HG02759 (cell line): Measurements from ENCODE around the gene RUSF1.
A peak's percentile ranks its signal among the peaks of the same experiment; 100 is the strongest.
"Not testable (repeated sequence)": the region's sequence is repeated elsewhere in the genome, so short reads cannot be mapped to it uniquely, and the experiment has no call there.

Experiments used
- ATAC-seq: cut with Tn5 transposase; IDR thresholded peaks from one replicate; pipeline ENCODE4 v1.9.1; 2021; ENCODE audit warnings: mild to moderate bottlenecking, moderate library complexity; ENCODE audit not compliant: unreplicated experiment

The RUSF1 gene

GRCh38 chr16:31519759-31520431, 11.7 kb upstream of the RUSF1 start:
- no peak for ATAC-seq

DNA sequence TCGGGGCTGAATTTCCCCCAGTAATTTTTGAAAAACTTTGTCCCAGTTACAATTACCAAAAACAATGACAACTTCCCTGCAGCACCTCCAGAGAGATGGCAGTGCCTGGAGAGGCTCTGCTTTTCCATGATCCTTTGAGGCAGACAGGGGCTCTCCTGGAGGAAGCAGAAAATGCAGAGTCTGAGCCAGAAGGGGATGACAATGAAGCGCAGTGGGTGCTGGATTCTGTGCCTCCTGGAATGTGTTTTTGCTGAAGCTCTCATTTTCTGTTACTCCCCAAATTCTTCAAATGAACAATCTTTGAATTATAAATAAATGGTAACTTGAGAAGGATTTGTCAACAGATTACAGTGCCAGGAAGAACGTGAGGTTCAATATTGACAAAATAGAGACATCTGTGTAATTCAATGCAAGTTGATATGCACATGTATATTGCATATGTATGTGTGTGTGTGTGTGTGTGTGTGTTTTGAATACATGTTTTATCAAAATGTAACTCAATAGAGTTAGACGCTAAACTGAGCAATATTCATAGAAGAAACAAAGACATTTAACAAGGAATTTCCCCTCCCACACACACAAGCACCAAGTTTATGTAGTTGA, 9.7 kb upstream of the RUSF1 start:
- no peak for ATAC-seq

- no peak for ATAC-seq
Measured at GRCh38 chr16:31513884-31514283, 5.7 kb upstream of the RUSF1 start.

- no peak for ATAC-seq
Measured at GRCh38 chr16:31513126-31513525, 4.9 kb upstream of the RUSF1 start.

- ATAC-seq = no peak
Measured at GRCh38 chr16:31508706-31509195, 560 bp upstream of the RUSF1 start.

GRCh38 chr16:31507617-31507928, 618 bp downstream of the RUSF1 start:
- peak; percentile 3 for ATAC-seq

GRCh38 chr16:31505483-31505882, 2.7 kb downstream of the RUSF1 start:
- ATAC-seq = peak; percentile 42

- no peak for ATAC-seq
Measured at GRCh38 chr16:31504159-31504558, 4.0 kb downstream of the RUSF1 start.

GRCh38 chr16:31503555-31503954, 4.6 kb downstream of the RUSF1 start:
- ATAC-seq = not testable (repeated sequence)

DNA sequence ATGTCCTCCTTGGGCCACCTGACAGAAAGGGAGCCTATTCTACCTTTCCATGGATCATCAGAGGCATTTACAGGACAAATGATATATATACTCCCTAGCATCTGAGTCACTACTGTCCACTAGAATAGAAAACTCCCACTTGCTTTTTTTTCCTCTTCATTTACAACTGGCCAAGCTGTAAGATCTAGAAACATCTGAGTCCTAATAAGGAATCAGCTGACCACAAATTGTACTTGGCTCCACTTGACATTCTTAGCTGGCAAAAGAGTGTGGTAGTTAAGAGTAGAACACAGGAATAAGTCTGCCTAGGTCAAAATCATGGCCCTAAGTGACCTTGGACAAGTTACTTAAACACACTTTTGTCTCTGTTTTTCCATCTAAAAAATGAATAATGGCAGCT, 5.2 kb downstream of the RUSF1 start:
- no peak for ATAC-seq

DNA sequence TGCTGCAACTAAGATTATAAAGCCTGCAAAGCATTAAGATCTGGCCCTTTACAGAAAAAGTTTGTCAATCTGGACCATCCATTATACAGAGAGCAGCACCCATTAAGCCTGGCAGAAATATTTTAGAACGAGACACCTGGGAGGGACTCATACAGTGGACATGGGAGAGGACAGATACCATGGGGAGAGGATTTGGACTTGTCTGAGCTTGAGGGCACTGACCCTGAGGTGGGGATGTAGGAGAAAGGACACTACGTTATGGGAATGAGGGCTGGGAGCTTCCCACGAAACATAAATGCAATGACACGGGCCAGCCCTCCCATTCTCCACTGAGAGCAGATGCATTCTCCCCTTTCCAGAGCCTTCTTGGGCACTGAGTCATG, 6.2 kb downstream of the RUSF1 start:
- ATAC-seq = no peak

DNA sequence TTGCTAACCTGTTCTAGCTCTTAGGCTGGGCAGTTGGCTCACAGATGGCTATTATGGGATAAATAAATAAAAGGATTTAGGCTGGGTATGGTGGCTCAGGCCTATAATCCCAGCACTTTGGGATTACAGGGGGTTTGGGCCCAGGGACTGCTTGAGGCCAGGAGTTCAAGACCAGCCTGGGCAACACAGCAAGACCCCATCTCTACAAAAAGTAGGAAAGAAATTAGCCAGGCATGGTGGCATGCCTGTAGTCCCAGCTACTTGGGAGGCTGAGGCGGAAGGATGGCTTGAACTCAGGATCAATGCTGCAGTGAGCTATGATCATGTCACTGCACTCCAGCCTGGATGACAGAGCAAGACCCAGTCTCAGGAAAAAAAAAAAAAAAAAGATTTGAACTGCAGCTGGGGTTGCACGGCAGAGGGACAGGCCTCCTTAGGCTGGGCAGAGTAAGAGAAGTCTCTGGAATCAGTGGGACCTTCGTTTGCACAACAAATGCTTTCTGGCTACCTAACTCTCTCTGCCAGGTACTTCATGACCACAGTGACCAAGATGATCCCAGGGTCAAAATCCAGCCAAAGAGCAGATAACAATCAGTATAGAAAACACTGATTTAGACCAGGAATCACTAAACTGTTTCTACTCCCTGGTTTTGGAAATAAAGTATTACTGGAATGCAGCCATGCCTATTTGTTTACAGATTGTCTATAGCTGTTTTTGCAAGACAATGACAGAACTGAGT, 6.8 kb downstream of the RUSF1 start:
- ATAC-seq = no peak

- ATAC-seq = no peak
Measured at GRCh38 chr16:31499928-31500327, 8.3 kb downstream of the RUSF1 start.

DNA sequence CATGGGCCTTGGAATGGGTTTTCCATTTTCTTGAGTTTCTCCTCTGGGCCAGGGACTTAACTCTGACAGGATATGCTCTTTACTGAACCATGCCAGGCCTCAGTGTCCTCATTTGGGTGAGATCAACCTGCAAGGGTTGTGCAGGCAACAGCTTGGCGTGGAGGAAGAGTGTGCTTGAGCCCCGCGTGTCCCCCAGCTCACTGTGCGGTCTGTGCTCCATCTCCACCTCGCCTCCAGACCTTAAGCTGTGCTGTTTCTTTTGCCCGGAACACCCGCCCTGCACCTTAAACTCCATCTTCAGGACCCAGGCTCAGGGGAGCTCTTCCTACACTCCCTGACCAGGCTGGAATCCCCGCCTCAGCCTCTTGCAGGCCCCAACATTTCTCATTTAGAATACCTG, 9.7 kb downstream of the RUSF1 start:
- ATAC-seq = no peak

DNA sequence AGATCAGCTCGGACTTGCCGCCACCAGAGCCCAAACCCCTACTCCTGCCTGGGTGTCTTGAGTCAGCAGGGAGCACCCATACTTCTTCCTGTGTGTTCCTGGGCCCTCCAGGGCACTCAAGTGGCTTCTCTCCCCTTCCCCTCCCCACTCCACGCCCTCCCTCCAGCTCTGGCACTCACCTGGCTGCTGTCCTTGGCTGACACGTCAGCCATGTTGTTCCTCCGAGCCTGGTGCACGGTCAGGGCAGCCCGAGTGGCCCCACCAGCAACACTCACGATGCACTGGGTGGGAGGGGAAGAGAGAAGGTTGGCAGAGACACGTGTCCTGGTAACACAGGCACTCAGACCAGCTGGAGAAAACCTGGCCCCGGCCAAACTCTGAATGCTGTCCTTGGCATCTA, 11.5 kb downstream of the RUSF1 start:
- ATAC-seq = no peak

GRCh38 chr16:31493506-31494125, 14.6 kb downstream of the RUSF1 start:
- no peak for ATAC-seq

DNA sequence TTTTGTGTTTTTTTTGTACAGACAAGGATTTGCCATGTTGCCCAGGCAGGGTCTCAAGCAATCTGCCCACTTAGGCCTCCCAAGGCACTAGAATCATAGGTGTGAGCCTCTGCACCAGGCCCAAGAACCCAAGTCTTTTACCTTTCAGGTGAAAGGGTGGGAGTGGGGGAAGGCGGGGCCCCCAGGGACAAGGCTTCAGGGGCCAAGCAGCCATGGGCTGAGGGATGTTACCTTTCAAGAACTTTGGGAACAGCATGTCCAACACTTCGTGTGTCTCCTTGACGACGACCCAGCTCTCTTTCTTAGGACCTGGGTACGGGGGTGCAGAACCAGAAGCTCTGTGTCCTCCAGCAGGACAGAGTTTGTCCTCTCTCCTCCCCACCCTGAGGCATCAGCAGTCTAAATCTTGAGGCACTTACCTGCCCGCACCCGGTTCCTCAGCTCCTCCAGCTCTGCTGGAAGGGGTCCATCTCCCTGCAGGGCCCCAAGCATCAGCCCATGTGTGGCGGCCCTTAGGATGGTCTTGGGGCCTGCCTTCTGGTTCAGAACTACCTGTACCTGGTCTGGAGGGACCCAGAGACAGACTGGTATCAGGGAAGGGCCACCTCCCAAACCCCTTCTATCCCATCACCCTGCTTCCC, 16.3 kb downstream of the RUSF1 start:
- no peak for ATAC-seq

DNA sequence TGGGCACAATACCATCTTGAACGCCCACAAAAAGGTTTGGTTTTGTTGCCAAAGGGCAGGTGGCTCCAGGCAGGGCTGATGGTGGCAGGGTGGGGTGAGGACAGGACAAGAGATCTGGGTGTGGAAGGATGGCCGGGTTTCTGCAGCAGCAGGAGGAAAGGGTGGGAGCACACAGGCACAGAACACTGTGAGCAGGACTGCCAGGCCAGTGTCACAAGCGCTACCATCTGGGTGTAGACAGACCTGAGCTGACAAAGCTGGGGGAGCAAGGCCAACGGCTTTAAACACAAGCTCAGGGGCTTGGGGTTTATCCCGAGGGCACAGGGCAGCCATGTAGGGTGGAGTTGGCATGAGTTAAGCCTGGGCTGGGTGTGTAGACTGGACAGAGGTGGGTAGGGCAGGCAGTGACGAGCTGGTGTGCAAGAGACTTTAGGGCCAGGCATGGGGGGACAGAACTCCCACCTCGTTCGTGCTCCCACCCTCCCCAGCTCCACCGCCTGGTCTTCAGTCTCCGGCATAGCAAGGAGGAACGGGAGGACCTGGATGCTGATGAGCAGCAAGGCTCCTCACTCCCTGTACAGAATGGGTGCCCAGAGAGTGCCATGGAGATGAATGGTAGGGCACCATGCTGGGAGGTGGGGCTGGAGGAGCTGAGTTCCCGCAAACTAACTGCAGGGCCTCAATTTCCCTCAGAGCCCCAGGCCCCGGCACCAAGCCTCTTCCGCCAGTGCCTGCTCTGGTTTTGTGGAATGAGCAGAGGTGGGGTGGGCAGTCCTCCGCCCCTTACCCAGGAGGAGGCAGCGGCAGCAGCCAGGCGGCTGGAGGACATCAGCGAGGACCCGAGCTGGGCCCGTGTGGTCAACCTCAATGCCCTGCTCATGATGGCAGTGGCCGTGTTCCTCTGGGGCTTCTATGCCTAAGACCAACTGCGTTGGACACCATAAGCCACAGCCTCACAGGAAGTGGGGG, 18.3 kb downstream of the RUSF1 start:
- no peak for ATAC-seq

DNA sequence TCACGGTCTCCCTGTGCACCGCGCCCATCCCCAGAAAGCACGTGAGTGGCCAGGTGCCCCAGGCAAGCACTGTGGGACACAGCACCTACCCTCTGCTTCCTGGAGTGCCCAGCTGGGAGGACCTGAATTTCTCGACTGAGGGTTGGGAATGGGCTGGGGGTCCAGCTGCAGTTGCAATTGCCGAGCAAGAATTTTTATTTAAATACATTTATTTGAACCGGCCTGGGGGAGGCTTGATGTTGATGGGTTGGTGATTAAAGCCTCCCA, 19.0 kb downstream of the RUSF1 start:
- ATAC-seq = no peak

GRCh38 chr16:31488468-31489297, 19.5 kb downstream of the RUSF1 start:
- ATAC-seq = no peak
